ENCODE results near the gene PMPCB.
"Not testable (repeated sequence)": the region's sequence is repeated elsewhere in the genome, so short reads cannot be mapped to it uniquely, and the experiment has no call there.

Gene PMPCB, protein sequence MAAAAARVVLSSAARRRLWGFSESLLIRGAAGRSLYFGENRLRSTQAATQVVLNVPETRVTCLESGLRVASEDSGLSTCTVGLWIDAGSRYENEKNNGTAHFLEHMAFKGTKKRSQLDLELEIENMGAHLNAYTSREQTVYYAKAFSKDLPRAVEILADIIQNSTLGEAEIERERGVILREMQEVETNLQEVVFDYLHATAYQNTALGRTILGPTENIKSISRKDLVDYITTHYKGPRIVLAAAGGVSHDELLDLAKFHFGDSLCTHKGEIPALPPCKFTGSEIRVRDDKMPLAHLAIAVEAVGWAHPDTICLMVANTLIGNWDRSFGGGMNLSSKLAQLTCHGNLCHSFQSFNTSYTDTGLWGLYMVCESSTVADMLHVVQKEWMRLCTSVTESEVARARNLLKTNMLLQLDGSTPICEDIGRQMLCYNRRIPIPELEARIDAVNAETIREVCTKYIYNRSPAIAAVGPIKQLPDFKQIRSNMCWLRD

DNA sequence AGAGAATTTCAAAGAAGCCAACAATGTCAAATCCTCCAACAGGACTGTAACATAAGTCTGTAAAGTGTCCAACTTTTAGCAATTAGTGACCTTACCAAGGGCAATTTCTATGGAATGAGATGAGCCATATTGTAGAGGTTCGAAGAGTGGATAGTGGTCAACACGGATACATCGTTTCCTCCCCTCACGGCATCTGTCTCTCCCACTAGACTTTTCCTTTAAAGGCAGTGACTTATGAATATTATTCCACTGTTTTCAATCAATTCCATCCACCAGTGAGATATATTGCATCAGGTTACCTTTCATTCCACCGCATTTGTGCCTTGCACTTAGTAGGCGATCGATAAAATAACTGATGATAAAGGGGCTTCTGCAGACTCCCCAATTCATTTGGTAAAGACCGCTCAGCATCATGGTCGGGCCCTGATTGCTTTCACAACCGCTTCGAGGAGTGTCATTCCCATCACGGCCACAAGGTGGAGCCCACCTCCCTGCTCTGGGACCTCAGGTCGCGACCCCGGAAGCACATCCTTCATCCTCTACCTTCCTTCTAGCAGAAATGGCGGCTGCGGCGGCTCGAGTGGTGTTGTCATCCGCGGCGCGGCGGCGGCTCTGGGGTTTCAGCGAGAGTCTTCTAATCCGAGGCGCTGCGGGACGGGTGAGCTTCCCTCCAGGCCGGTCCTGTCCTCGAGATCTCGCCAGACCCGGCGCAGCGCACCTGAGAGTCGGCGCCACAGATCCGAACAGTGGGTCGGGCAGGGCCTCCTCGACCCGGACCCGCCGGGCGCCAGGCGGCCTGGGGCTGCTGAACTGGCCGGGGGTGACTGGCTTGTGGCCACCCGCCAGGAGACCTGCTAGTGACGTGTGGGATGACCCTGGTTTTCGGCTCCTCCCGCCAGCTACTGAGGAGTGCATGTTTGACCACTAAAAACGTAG lies at the start of gene PMPCB:
PMPCB (plus strand) TSS at position 535 of the 936 bp plus-strand sequence; CDS start at position 560, 25 bp downstream.
- DNase-seq (ENCODE audit: low read depth): peak; percentile 91

DNA sequence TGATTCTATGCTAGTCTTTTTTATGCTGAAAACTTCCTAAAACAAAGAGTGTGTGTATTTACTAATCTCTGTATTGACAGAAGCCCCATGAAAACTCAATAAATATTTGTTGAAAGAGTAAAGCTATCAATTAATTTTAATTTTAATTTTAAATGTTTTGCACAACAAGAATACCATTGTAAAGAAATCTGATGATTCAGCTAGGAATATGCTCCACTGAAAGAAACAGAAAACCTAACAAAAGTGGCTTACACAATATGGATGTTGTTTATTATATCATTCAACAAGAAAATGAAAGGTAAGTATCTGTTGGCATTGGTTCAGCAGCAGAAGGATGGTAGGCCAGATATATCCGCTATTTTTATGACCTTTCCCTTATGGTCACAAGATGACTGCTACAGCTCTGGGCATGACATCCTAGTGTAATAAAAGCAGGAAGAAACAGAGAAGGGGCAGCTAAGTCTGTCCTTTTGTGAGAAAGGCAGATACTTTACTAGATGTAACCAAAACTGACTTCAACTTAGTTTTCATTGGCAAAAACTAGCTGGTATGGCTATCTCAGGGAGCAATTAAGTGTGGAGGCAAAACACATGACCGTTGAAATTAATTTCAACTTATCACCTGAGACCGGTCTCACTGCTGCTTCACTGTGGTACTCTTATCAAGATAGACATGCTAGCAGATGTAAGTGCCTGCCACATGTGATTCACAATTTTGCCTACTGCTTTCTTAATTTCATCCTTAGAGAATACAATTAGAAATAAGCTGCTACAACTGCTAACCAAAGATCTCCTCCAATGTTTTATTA lies 43.3 kb upstream of the PMPCB start:
- not testable (repeated sequence) for DNase-seq (ENCODE audit: low read depth)

DNA sequence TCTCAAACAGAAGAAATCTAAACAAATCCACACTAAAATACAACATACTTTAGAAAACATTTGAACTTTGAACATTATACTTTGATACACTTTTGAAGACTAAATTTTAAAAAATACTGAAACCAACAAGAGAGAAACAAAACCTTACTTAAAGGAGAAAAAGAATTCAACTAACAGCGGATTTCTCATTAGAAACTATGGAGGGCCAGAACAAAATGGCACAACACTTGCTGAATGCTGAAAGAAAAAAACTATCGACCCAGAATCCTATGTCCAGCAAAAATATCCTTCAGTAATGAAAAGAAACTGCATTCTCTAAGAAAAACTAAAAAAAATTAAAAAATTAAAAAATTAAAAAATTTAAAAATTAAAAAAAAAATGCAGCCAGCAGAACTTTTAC lies 33.2 kb upstream of the PMPCB start:
- DNase-seq (ENCODE audit: low read depth): not testable (repeated sequence)

DNA sequence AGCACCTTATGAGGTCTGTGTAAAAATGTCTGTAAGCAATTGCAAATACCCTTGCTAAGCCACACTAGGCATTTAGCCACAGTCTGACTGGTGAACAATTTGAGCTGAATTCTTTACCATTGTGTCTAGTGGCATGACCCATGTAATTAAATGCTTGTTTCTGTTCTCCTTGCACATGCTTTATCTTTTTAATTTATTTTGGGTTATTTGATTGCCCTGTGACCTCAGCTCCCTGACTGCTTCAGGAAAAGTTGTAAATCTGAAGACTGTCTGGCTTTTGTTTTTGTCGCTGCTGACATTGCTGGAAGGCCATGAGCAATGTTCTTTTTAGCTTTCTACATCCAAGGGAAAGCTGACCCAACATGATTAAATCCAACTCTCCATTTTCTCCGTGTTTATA lies 31.0 kb upstream of the PMPCB start:
- DNase-seq (ENCODE audit: low read depth): not testable (repeated sequence)

DNA sequence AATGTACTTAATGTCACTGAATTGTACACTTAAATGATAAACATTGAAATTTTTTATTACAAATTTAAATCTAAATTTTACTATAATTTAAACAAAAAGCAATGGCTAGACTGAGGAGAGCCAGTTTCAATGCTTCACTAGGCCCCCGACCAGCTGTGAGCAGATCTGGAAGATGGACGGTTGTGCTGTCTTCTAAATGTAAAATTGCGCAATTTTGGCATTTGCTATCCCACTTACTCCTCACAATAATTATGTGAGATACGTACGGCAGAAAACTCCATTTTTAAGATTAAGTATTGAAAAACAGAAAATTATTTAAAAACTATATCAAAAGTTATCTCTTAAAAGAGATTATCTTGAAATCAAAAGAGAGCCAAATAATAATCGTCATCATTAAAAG lies 23.9 kb upstream of the PMPCB start:
- DNase-seq (ENCODE audit: low read depth): not testable (repeated sequence)

DNA sequence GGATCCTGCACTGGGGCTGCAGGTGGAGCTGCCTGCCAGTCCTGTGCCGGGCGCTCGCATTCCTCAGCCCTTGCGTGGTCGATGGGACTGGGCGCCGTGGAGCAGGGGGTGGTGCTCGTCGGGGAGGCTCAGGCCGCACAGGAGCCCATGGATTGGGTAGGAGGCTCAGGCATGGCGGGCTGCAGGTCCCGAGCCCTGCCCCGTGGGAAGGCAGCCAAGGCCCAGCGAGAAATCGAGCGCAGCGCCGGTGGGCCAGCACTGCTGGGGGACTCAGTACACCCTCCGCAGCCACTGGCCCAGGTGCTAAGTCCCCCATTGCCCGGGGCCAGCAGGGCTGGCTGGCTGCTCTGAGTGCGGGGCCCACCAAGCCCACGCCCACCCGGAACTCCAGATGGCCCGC lies 22.4 kb upstream of the PMPCB start:
- DNase-seq (ENCODE audit: low read depth): not testable (repeated sequence)

DNA sequence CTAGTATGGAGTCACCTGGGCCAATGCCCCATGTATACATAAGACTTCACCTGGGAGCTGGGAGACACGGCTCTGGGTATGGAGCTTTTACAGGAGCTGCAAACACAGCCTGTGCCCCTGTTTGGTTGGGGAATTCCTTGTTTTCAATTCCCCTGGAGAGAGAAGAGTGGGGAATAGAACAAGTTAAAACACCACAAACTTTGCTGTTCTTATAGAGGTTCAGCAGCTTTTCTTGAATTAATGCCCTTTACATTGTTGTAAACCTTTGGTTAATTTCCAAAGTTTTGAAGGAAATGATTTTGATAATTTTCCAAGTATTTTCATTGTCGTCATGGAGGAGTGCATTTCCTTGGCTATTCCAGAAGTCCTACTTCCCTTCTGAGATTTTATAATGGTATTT lies 19.0 kb upstream of the PMPCB start:
- DNase-seq (ENCODE audit: low read depth): not testable (repeated sequence)

DNA sequence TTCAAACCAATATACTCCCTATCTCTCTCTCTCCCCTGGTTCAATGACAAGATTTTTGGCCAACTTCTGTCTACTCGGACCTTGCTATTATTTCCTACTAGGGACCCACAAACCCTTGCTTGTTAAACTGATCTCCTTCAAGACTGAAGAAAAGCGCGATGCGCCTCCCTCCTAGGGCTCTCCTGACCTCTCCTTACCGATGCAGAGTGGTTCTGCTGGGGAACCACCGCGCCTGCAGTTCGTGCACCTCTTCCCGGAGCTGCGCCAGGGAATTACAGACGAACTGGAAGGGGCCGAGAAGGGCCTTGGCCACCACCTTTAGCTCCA lies 17.6 kb upstream of the PMPCB start:
- peak; percentile 48 for DNase-seq (ENCODE audit: low read depth)

DNA sequence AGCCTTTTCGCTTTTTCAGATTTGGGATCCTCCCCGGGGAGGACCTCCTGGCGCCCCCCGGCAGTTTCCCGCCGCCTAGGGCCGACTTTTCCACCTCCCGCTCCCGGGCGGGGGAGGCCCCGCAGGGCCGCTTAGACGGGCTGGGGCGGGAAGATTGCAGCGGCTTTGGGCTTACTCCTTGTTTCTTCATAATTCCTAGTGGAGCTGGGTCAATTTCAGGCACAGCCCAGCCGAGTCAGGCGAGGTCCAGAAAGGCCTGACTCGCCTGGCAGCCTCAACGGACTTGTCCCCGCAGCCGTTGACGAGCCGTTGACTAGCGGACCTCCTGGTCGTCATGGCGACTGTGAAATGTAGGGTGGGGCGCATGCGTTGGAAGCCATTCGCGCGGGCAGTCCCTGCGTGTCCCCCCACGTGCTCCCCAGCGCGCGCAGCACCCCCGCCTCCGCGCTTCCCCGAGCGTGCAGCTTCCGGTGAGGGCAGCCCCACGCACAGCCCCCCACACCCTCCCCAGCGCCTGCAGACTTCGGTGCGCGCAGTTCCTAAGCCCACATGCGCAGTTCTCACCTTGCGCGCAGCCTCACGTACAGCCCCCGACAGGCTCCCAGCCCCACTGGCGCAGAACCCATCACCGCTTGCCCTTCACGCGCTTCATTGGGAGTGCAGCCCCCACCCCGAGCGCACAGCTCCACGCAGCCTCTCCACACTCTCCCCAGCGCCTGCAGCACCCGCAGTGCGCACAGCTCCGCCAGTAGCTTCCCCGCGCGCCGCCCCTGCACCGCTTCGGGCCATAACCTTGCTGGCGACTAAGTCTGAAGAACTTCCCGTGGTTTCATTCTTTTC lies 17.1 kb upstream of the PMPCB start:
- DNase-seq (ENCODE audit: low read depth): peak; percentile 79

DNA sequence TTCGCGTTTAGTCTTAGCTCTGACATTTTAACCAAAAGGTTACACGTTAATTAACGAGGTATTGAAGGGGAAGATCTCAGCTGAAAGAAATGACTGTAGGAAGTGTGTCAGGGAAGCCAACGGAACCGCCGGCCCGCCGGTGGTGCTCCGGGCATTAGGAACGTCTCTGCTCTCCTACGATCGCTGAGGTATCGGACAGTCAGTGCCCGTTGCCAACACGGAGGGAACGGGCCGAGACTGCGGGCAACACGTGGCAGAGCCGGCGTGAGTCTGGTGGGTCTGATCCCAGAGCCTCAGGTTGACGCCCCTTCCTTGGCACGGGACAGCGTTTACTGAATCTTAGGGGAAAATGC lies 16.5 kb upstream of the PMPCB start:
- peak; percentile 32 for DNase-seq (ENCODE audit: low read depth)

DNA sequence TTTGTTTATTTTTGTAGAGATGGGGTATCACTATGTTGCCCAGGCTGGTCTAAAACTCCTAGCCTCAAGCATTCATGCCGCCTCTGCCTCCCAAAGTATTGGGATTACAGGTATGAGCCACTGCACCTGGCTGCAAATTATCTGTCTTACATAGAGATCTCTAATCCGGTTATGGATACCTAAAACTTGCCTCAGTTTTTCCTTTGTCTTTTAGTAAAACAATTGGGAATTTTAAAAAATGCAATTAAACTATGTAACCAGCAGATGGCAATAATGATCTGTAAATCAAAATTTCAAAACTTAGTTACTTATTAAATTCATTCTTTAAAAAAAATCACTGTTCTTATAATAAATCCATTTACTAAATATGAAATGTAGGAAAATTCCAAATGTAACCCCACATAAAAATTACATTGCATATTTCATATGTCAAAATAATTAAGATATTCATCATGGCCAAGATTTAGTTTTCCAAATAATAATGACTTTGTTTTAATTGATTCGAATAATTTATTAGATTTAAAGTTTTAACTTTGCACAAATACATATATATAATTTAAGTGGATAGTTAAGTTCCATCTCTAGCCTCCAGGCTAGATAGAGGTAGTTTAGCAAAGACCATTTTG lies 14.3 kb upstream of the PMPCB start:
- DNase-seq (ENCODE audit: low read depth): not testable (repeated sequence)

DNA sequence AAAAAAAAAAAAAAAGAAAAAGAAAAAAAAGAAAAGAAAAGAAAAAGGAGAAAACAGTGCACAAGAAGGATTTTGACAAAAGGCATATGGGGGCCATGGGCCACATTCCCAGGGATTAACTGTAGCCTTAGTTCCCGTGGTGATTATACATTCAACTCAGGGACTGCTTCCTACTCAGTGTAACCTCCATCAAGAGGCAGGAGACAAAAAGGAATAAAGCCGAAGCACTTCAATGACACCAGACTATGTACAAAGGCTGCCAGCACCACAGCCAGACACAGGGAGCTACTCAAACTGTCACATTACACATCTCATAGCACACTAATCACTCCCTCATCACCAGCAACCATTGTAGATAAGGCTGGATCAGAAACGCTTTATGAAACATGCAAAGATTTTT lies 5.1 kb upstream of the PMPCB start:
- DNase-seq (ENCODE audit: low read depth): no peak

DNA sequence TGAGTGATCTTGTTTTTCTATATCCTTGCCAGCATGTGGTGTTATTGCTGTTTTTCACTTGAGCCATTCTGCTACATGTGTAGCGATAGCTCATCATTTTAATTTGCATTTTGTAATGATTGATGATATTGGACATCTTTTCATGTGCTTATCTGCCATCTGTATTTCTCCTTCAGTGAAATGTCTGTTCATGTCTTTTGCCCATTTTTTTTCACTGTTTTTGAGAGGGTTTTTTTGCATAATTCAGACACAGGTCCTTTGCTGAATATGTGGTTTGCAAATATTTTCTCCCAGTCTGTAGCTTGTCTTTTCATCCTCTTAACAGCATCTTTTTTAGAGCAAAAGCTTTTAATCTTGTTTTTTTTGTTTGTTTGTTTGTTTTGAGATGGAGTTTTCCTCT lies 3.7 kb upstream of the PMPCB start:
- no peak for DNase-seq (ENCODE audit: low read depth)

DNA sequence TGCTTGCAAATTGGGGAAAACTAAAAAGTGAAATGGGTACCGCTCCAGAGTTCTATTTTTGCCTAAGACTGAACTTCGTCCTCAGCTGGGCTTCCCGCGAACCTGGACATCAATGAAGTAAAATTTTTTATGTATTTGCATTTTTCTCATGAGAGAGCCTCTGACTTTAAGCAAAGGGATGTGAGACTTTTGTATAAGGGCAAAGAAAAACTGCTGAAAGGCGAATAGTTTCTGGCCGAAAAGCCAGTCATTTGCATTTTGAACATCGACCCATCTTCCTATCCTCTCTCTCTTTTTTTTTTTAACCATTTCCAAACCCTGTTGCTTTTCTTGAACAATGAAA lies 573 bp downstream of the PMPCB start:
- no peak for DNase-seq (ENCODE audit: low read depth)

DNA sequence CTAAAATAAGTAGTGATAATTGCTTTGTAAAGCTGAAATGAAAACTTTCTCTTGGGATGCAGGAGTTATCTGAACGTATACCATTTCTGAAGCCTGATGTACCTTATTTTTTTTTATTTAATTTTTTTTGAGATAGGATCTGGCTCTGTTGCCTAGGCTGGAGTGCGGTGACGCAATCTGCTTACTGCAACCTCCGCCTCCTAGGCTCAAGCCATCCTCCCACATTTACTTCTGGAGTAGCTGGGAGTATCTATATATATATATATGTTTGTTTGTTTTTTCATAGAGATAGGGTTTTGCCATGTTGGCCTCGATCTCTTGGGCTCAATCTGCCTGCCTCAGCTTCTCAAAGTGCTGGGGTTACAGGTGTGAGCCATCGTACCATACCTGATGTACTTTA lies 2.4 kb downstream of the PMPCB start:
- no peak for DNase-seq (ENCODE audit: low read depth)

DNA sequence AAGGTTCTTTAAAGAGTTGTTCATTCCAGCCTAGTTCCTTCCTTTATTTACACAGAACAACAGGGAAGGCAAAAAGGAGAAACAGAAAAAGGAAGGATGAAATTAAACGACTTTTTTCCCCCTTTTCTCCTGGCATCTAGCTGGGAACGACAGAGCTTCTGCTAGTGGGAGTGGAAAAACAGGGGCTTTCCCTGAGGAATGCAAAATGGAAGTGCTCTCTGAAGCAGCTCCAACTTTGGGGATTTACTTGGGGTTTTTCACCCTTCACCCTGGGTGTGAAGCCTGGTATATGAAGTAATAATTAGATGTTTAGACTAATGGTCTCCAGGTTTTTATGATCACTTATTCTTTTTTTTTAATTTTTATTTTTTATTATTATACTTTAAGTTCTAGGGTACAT lies 4.2 kb downstream of the PMPCB start:
- no peak for DNase-seq (ENCODE audit: low read depth)

DNA sequence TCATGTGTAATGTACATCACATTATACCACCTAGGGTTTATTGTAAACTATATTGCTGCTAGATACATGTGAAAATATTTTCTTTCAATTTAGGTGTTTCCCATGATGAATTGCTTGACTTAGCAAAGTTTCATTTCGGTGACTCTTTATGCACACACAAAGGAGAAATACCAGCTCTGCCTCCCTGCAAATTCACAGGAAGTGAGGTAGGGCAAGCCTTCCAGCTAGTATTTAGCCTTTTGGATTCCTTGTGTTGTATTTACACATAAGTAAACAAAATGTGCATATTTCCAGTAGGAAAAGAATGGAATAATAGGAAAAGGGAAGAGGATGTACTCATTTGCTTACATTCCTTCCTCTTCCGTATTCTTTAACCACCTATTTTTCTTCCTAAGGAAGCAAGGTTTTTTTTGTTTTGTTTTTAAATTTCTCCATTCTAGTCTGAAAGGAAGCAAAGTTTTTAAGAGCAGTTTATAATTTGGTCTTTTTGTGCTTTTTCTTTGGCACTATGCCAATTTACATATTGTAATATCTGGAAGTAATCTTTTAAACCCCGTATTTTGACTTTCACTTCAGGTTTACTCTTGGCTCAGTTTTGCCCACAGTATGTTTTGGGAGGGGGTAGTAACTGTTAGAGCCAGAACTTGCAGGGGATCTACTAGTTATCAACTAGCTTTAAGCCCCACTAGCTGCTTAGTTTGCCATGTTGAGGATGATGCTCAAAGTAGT lies 10.4 kb downstream of the PMPCB start:
- DNase-seq (ENCODE audit: low read depth): no peak

DNA sequence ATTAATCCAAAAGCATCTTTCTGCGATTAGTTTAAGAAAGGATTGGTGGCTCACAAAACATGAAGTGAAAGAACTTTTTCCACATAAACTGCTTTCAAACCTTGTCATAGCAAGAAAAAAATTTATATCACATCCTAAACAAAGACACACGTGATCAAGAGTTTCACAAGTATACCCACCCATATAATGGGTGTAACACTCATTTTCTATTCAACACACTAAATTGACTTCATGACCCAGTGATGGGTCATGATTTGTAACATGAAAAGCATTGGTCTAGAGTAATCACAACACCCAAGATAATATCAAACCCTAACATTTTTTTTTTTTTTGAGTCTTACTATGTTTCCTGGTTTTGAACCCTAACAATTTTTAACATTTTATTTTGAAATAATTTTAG lies 17.6 kb downstream of the PMPCB start:
- DNase-seq (ENCODE audit: low read depth): no peak

DNA sequence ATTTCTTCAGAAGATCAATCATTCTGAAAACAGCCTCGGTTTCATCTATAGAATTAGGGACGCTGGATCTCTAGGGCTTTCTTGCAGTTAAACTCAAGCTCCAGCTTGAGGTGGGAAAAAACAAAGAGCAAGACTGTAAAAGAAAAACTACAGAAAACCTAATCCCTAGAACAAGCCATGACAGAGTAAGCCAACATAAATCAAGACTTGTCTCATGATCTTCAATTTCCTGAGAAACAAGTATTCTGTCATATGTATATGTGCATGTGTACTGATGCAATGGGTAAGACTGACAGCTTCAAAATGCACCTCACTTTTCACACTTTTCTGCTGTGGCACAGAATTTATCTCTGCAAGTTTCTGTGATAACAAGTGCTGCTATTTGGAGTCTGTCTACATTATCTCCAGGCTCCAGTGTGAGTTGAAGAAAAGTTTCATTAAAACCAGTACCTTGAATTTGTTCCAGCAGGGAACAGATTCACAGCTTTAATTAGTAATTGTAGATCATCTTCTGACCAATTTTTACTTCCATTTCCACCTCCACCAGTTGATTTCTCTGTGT lies 19.2 kb downstream of the PMPCB start:
- no peak for DNase-seq (ENCODE audit: low read depth)

DNA sequence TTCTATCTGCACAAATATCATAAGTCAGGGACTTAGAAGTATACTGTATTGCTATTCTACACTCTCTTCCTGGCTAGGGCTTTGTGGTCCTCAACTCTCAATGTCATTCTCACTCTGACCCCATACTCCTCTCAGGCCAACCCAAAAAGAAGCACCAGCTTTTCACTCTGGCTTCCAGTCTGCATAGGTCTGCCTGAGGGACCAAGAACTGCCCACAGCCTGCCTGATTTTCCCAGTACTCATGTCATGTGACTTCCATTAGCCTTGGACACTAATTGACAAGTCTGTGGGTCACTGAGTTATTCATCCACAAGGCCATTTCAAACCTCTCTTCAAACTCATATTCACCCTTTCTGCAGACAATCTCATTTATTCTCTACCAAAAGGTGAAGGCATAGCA lies 19.8 kb downstream of the PMPCB start:
- no peak for DNase-seq (ENCODE audit: low read depth)
